Activated CD4-positive, alpha-beta T cell treated with anti-CD3 and anti-CD28 coated beads, Interleukin-2, amount 50 U/mL, for 48 hours (primary cell): ENCODE results near the gene BNC1.
A peak's percentile ranks its signal among the peaks of the same experiment; 100 is the strongest.
"Not testable (repeated sequence)": the region's sequence is repeated elsewhere in the genome, so short reads cannot be mapped to it uniquely, and the experiment has no call there.

Source experiments
- DNase-seq, 2 experiments: peaks; one replicate each; pipeline ENCODE4 v3.0.0-alpha.2; 2020

Gene BNC1

DNA sequence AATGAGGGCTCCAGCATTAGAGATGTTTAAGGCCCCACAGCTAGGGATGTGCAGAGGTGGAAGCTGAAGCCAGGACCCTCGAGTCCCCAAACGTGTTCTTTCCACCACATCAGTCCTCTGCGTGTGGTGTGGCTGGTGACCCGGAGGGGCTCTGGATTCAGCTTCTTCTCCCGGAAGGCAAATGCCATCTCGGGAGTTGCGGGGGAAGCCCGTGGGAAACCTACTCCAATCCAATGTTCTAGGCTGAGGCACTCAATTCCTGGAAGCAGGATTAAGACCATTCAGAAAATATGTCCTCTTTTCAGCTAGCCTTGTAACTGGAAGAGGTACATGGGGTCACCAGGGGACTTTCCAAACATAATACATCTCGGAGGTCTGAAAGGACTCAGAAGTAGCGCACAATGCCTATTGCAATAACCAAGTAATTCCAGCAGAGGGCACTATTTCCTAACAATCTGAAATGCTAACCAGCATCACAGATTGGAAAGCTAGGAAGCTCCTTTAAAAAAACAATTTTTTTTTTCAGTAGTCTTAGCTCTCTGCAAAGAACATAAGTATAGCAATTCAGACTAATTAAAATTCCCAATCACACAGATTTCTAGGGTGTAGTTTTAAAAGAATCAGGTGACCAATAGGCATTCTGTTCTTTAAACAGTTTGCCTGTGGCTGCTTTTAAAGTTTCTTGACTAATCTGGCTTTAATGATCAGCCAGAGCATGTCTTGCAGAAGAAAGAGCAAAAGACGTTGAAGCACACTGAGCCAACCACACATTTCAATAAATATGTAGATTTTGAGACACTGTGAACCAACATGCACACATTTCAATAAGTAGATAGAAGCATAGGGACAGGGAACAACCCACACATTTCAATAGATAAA, 36.1 kb downstream of the BNC1 start:
- DNase-seq: no peak

DNA sequence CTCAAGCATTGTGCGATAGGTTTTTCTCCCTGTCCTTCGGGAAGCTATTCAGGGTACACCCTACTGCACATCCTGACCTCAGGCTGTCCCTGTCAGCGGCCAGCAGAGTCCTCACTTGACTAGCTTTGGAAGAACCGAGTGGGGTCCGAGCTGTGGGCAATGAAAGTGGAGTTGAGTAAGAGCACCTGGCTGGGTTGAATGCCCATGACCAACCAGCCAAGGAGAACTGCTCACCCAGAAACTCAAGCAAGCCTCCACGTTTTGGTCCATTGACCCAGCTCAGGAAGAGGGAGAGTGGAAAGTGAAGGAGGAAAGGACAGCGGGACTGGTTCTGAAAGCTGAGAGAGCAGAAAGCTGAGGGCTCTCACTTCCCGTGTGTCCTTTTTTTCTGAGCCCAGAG, 40.8 kb downstream of the BNC1 start:
- DNase-seq: no peak

DNA sequence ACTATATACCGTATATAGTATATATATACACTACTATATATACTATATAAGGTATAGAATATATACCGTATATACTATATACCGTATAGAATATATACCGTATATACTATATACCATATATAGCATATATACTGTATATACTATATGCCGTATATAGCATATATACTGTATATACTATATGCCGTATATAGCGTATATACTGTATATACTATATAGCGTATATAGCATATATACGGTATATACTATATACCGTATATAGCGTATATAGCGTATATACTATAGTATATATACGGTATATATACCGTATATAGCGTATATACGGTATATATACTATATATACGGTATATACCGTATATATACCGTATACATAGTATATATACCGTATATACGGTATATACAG, 54.2 kb downstream of the BNC1 start:
- DNase-seq: no peak

DNA sequence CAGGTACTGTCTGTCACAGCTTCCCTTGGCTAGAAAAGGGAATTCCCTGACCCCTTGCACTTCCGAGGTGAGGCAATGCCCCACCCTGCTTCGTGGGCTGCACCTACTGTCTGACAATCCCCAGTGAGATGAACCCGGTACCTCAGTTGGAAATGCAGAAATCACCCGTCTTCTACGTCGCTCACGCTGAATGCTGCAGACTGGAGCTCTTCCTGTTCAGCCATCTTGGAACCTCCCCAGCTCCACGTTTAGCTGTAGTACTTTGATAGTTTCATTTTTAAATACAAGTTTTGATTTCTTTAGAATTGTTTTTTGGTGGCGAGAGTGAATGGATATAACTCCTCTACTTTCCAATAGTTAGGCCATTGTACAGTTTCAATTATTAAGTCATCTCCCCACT, 59.0 kb downstream of the BNC1 start:
- DNase-seq: no peak

DNA sequence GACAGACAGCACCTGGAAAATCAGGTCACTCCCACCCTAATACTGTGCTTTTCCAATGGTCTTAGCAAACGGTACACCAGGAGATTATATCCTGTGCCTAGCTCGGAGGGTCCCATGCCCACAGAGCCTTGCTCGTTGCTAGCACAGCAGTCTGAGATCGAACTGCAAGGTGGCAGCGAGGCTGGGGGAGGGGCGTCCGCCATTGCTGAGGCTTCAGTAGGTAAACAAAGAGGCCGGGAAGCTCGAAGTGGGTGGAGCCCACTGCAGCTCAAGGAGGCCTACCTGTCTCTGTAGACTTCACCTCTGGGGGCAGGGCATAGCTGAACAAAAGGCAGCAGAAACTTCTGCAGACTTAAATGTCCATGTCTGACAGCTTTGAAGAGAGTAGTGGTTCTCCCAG, 62.7 kb downstream of the BNC1 start:
- DNase-seq: not testable (repeated sequence)

DNA sequence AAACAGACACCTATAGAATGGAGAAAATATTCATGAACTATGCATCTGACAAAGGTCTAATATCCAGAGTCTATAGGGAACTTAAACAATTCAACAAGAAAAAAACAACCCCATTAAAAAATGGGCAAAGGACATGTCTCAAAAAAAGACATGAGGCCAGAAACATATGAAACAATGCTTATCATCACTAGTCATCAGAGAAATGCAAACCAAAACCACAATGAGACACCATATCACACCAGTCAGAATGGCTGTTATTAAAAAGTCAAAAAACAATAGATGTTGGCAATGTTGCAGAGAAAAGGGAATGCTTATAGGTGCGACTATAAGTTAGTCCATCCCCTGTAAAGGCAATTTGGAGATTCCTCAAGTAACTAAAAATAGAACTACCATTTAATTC, 65.4 kb downstream of the BNC1 start:
- DNase-seq: no peak

DNA sequence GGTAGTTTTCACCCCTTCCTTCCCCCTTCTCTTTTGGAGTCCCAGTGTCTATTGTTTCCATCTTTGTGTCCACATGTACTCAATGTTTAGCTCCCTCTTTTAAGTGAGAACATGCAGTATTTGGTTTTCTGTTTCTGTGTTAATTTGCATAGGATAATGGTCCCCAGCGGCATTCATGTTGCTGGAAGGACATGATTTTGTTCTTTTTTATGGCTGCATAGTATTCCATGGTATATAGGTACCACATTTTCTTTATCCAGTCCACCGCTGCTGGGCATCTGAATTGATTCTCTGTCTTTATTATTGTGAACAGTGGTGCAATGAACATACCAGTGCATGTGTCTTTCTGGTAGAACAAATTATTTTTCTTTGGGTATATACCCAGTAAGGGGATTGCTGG, 69.2 kb downstream of the BNC1 start:
- no peak for DNase-seq

DNA sequence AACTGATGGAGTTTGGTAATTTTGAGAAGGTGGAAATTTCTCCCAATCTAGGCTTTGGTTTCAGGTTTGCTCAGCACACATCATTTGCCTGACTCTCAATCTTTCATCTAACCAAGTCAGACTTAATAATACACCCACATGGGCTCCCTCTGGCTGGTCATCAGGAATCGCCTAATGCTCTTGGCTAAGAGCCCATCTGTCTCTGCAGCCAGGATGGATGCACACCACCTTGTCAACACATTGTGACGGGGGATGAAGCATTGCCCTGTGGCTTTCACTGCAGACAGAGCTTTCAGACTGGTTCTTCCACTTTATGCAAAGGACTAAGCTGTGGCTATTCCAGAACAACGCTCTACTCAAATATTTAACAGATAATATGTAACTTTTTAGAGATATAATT, 73.8 kb downstream of the BNC1 start:
- DNase-seq: no peak

DNA sequence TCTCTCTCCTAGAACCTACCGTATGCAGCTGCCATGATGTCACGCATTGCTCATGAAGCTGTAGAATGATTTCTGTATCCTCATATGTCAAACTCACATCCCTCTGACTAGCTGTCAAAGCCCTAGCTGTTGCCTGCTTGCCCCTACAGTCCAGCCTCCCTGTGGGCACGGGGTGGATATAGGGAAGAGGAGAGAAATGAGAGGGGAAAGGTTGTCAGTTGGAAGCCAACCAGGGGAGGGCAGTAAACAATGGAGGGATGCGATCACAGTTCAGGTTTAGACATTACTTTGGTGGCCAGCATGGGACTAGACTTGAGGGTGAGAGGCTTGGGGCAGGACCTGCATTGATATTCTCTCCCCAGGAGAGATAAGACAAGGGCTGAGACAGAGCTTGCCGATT, 75.1 kb downstream of the BNC1 start:
- DNase-seq: no peak

DNA sequence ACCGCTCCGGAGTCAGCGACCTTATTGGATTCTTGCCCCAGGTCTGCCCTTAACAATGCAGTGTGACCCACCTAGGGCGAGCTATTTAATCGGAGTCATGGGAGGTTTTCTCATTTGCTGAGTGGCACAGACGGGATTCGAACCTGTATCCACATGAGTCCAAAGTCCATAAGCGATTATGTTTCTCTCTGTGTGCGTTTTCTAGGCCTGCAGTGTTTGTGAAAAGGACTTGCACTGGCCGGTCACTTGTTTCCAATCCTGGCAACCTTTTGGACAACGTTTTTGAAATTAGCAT, 76.2 kb downstream of the BNC1 start:
- no peak for DNase-seq

DNA sequence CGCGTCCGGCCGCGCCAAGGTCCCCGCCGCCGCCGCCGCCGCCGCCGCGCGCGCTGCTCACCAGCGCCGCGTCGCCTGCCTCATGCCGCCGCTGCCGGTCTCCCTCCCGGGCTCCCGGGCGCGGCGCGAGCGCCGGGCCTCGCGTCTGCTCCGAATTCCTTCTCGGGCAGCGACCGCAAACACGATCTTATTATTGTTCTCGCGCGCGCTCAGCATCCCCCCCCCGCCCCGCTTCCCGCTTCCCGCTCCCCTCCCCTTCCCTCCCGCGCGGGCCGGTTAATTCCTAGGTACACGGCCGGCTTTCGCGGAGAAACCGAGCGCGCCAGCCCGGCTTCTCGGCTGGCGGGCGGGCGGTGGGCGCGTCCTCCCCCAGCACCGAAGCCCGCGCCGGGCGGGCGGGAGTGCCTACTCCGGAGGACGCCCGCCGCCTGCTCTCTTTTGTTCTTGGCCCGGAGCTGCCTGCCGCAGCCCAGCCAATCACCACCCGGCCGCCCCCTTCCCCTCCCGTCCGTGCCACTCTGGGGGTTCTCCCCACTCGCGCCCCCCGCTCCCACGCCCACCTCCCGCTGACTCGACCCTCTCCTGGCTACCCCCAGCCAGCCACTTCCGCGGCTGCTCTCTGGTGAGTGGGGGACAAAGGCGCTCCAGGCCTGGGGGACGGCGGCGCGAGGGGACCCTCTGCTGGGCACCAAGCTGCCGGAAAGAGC, 76.7 kb downstream of the BNC1 start, which contains the start of gene HDGFL3:
Gene HDGFL3 (minus strand): TSS at position 164 of the 707 bp plus-strand sequence. CDS start 409 bp downstream, outside the sequence.
- DNase-seq: peak; percentile 34 to 35

DNA sequence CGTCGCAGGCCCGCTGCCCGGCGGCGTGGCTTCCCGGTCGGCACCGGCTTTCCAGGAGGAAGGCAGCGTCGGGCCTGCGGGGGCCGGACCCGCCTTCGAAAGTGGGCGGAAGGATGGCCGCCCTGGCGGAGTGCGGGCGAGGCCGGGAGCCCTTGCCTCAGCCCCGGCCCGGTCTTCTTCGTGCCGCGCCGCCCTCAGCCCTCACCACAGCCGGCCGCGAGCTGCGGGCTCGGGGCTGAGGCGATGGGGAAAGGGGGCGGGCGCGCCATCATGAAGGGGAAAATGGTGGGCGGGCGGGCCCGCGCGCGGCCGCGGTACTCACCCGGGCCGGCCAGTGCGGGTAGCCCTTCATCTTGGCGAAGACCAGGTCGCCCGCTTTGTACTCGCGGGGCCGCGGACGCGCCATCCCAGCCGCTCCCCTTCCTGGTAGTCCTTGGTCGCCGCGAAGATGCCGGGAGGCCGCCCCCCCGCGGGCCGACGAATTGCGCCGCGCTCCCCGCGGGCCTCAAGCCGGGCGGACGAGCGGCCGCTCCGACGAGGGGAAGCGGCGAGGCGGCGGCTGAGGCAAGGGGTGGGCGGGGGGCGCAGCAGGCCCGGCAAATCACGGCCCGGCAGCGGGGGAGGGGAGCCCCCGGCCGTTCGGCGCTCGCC, 77.3 kb downstream of the BNC1 start:
- peak; percentile 9 to 17 for DNase-seq

DNA sequence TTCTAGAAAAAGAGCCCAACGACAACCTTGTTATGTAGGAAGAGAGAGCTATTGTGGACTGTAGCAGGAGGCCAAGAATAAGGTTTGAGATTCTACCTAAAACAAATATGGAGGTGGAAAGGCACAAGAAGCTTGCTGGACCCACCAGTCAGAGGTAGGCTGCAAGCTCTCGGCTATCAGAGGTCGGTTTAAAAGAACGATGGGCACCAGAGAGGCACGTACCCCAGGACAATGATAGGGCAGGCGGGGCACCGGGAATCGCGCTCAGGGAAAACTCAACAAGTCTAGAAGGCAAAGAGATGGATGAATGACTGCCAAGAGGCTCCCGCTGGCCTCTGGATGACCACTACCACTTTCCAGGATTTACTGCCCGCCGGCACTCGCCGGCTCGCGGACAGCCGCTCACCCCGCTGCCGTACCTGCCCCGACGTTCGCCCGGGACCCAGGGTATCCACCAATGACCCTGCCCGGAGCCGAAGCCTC, 77.9 kb downstream of the BNC1 start:
- no peak for DNase-seq
